RPMI7951 (cell line): ENCODE data around the gene IRF1. TPM values are rescaled to one million over a fixed set of nuclear protein-coding genes. Genes with fewer than 3 reads are reported as not detected.
"Not testable (repeated sequence)": the region's sequence is repeated elsewhere in the genome, so short reads cannot be mapped to it uniquely, and the experiment has no call there.

ENCODE experiments used
- DNase-seq: peaks from one replicate; pipeline ENCODE4 v3.0.0-alpha.2; 2012; ENCODE audit warnings: low read depth
- total RNA-seq: library from RNA; depleted of rRNA; stranded (reverse); fragments of >200 nt; shearing (Covaris generic); gene quantifications from 2 replicates; pipeline ENCODE4 v1.2.3, GENCODE V29; 2014; rRNA removed

IRF1 gene
- total RNA-seq, 1 experiment from 2014 or later = 42.1 TPM

- DNase-seq = peak; percentile 89
Measured at GRCh38 chr5:132439521-132440089, 51.0 kb downstream of the IRF1 start.

DNA sequence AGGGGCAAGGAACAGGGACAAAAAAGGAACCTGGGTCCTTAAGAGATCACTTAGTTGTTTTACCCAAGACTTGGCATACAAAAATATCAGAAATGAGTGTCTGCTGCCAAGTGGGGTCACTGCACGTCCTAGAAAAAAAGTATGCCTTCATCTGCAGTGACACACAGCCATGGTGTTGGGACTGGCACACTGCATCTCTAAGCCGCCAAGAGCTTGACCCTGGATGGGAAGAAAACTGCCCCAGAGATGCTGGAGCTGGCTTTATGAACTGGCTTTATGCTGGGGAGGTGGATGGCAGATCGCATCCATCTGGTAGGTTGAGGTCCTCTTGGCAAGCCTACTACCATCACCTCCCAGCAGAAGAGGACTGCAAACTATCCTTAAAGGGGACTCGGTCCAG lies 51.7 kb downstream of the IRF1 start:
- no peak for DNase-seq

DNA sequence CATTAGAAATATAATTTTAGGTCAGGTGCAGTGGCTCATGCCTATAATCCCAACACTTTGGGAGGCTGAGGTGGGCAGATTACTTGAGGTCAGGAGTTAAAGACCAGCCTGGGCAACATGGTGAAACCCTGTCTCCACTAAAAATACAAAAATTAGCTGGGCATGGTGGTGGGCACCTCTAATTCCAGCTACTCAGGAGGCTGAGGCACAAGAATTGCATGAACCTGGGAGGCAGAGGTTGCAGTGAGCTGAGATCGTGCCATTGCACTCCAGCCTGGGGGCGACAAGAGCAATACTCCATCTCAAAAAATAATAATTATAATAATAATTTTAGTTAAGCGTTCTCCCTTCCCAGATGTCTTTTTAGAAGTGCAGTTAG lies 52.3 kb downstream of the IRF1 start:
- DNase-seq = not testable (repeated sequence)

DNA sequence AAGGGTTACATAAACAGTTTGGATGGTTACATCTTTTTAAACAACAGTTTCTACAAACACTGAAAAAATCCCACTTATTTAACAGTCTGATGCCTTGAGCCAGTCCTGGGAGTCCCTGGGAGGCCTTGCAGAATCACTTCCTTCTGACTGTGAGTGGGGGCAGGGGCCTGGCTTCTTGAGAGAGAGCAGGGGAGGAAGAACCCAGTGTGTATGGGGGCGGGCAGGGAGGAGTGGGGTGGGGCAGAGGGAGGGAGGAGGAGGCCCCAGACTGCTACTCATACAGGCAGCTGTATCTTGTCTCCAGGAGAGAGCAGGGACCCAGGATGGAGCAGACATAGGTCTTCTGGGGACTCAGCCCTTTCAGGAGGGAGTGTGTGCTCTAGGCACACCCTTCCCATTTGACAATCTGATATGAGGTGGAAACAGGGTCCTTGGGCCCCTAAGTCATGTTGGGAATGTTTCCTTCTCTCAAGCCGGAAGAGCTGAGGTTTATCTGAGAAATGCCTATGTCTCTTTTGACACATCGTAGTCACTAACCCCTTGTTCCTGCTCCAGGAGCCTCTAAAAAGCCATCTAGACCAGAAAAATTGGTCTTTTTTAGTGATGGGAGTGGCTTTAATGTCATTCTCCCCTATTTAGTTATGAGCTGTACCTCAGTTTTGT lies 52.8 kb downstream of the IRF1 start:
- peak; percentile 86 for DNase-seq

DNA sequence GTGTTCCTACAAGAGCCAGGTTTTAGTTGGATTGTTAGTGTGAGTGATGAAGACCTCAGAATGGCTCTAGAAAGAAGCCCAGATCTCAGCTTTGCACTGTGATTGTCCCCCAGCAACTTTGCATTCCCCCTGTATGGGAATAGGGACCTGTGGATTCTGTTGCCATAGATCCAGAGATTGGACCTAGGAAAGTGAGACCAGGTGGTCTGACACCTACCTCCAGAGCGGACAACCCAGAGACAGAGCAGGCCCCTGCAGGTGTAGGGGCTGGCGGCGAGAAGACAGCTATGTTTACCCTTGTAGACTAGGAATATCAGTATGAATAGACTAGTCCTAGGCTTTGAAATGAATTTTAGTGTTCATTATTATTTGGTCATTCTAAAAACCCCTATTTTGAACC lies 53.6 kb downstream of the IRF1 start:
- no peak for DNase-seq

DNA sequence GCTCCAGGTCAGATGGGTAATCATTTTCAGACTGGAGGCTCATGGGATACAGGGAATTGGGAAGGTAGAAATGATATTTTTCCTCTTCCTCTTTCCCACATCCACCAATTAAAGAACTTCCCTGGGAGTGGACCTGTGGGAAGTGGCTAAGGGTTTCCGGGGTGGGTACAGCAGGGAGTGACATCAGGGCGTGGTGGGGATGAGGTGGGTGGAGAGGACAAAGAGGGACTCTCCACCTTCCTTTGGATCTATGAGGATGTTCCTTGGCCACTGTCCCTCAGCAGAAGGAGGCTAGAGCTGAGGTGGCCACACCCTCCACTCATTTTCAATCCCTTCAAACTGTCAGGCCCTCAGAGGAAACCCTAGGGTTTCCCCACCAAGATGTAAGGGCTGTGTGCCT lies 54.7 kb downstream of the IRF1 start:
- DNase-seq = no peak

GRCh38 chr5:132435447-132435846 lies 55.1 kb downstream of the IRF1 start:
- no peak for DNase-seq

GRCh38 chr5:132434416-132435286 lies 55.9 kb downstream of the IRF1 start:
- DNase-seq = no peak

DNA sequence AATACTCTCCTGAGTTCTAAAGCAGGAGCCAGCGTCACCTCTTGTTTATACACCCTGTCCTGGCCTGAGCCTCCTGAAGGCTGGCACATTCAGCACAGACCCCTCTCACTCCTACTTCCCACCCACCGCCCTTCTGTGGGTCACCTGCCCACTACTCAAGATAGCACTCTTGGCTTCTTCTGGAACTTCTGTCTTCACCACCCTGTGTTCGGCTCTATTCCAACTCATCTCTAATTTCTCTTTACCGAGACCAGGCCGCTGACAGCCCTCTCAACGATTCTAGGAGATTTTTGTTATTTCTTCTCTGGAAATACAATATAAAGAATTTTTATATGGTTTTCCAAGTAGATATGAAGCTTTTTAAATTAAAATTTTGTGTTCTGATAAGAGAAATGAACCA lies 57.4 kb downstream of the IRF1 start:
- no peak for DNase-seq

DNA sequence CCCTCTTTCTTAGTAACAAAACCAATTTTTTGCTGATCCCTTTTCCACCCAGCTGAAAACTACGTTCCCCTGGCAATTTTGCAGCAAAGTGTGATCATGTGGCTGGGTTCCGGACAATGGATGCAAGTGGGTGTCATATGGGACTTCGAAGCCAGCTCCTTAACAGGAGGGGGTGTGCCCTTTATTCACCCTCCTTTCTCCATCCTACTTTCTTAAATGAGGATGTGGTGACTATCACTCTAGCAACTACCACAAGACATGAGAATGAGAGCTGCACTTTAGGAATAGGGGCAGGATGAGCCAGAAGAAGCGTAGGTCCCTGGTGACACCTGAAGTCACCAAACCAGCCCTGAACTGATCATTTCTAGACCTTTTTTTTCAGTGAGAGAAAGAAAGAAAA lies 58.9 kb downstream of the IRF1 start:
- DNase-seq = no peak

Other genes with a start within 250 kb of the IRF1 start
- gene PDLIM4, start 233.1 kb downstream of the IRF1 start, total RNA-seq = 0.48 TPM in 1 of 2 replicates, not detected in the other
- gene SLC22A4, start 196.4 kb downstream of the IRF1 start, total RNA-seq = 6.7 and 6.9 TPM in 2 replicates
- 2.5 and 4.0 TPM in 2 replicates for gene SLC22A5, start 121.1 kb downstream of the IRF1 start, total RNA-seq
- not detected in 2 replicates for gene IL5, start 52.7 kb upstream of the IRF1 start, total RNA-seq
- 13.5 and 25.2 TPM in 2 replicates for gene RAD50, start 66.2 kb upstream of the IRF1 start, total RNA-seq
- gene IL13, start 167.4 kb upstream of the IRF1 start, total RNA-seq = not detected in 2 replicates
- gene IL4, start 183.2 kb upstream of the IRF1 start, total RNA-seq = not detected in 2 replicates
- gene KIF3A, start 246.8 kb upstream of the IRF1 start, total RNA-seq = 4.4 and 4.6 TPM in 2 replicates